HG03575 (cell line): ENCODE results near the gene AP2A1.

Source experiments
- ATAC-seq: cut with Tn5 transposase; IDR thresholded peaks from one replicate; pipeline ENCODE4 v1.9.1; 2021; ENCODE audit not compliant: unreplicated experiment, insufficient number of reproducible peaks, low FRiP score; ENCODE audit errors: extremely low read depth

The AP2A1 gene

GRCh38 chr19:49788857-49789256 is 22.1 kb downstream of the AP2A1 start:
- ATAC-seq, result no peak

GRCh38 chr19:49790866-49791265 is 24.1 kb downstream of the AP2A1 start:
- no peak for ATAC-seq

DNA sequence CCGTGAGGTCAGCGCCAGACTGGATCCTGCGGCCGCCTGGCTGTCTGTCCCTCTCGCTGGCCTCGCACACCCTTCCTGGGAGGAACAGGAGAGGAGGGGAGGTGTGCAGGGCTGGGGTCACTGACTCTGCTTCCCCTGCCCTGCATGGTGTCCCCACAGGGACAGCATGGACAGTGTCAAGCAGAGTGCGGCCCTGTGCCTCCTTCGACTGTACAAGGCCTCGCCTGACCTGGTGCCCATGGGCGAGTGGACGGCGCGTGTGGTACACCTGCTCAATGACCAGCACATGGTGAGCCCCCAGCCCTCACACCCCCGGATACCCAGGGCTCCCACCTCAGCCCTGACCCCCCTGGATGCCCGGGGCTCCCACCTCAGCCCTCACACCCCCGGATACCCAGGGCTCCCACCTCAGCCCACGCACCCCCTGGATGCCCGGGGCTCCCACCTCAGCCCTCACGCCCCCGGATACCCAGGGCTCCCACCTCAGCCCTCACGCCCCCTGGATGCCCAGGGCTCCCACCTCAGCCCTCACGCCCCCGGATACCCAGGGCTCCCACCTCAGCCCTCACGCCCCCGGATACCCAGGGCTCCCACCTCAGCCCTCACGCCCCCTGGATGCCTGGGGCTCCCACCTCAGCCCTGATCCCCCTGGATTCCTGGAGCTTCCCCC is 25.1 kb downstream of the AP2A1 start:
- no peak for ATAC-seq

DNA sequence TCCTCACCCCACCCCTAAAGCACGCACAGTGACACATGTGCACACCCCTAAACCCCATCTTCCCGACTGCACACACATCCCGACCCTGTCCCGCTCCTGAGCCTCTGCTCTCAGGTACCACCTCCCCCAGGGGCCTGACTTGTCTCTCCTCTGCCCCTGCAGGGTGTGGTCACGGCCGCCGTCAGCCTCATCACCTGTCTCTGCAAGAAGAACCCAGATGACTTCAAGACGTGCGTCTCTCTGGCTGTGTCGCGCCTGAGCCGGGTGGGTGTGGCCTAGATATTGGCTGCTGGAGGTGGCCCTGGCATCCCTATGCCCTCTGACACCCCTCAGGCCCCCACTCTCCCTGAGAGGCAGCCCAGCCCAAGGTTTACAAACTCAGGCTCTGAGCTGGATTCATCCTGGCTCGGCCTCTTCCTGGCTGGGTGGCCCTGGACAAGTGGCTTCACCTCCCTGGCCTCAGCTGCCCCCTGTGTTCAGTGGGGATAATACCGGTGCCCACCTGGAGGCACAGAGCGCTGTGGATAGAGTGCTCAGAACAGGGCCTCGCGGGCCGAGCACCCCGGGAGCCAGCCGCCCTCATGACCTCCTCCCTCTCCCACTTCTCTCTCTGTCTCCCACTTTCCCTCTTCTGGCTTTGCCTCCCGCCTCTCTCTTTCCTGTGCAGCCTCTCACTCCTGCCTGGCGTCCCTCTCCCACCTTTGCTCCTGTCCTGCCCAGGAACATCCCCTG is 26.2 kb downstream of the AP2A1 start:
- no peak for ATAC-seq

DNA sequence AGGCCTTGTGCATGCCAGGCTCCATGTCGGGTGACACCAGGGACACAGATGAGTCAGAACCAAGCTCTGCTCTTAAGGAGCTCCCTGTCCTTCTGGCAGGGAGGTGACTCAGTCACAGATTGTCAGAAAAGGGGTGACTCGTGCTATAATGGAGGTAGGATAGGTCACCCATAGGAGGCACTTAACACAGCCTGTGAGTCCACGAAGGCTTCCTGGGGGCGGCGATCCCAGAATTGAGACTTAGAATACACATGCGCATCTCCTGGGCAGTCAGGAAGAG is 26.7 kb downstream of the AP2A1 start:
- ATAC-seq, result no peak

DNA sequence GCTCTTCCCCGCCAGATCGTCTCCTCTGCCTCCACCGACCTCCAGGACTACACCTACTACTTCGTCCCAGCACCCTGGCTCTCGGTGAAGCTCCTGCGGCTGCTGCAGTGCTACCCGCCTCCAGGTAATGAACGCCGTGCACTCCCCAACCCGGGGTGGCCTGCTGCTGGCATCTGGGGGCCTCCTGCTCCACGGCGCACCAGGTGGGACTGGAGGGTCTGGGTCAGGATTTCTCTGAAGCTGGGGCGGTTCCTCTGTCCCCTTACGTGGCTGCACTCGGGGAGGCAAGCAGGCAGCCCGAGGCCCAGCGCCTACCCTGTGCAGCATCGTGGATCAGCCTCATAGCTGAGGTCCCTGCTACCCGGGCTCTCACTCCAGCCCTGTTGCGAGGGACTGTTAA is 28.8 kb downstream of the AP2A1 start:
- ATAC-seq, result no peak

DNA sequence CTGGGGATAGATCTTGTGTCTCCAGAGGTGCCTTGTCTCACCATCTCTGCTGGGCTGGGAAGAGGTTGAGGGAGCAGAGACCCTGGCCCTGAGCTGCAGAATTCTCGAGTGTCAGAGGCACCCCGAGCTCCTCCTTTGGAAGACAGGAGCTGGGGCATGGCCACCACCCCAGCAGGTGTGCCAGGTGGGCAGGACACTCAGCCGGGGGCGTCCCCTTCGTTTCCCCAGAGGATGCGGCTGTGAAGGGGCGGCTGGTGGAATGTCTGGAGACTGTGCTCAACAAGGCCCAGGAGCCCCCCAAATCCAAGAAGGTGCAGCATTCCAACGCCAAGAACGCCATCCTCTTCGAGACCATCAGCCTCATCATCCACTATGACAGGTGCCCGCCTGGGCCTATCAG is 31.8 kb downstream of the AP2A1 start:
- no peak for ATAC-seq

DNA sequence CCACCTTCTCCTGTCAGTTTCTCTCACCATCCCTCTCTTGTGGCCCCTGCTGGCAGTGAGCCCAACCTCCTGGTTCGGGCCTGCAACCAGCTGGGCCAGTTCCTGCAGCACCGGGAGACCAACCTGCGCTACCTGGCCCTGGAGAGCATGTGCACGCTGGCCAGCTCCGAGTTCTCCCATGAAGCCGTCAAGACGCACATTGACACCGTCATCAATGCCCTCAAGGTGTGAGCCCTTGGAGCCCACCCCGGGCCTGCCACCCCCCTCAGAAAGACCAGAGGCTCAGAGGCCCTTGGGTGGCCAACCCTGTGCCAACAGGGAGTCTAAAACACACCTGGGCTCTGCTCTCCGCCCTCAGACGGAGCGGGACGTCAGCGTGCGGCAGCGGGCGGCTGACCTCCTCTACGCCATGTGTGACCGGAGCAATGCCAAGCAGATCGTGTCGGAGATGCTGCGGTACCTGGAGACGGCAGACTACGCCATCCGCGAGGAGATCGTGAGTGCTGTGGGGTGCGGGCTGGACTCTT is 32.5 kb downstream of the AP2A1 start:
- no peak for ATAC-seq

DNA sequence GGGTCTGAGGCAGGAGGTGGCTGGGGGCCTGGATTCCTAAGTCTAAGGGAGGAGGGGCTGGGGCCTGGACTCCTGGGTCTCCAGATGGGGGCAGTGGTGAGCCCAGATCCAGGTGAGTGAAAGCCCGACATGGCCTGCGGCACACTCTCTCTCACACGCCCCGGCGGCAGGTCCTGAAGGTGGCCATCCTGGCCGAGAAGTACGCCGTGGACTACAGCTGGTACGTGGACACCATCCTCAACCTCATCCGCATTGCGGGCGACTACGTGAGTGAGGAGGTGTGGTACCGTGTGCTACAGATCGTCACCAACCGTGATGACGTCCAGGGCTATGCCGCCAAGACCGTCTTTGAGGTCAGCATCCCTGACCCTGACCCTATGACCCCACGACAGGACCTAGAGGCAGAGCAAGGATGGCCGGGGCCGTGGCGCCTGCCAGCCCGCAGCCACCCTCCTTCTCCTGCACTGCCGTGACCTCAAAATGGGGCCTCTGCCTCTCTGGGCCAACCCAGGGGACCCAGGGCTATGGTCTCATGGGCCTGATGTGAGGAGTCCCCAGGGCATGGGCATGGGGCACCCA is 33.1 kb downstream of the AP2A1 start:
- no peak for ATAC-seq

- no peak for ATAC-seq
Measured at GRCh38 chr19:49800771-49801170, 34.0 kb downstream of the AP2A1 start.

GRCh38 chr19:49801401-49801888 is 34.6 kb downstream of the AP2A1 start:
- no peak for ATAC-seq

DNA sequence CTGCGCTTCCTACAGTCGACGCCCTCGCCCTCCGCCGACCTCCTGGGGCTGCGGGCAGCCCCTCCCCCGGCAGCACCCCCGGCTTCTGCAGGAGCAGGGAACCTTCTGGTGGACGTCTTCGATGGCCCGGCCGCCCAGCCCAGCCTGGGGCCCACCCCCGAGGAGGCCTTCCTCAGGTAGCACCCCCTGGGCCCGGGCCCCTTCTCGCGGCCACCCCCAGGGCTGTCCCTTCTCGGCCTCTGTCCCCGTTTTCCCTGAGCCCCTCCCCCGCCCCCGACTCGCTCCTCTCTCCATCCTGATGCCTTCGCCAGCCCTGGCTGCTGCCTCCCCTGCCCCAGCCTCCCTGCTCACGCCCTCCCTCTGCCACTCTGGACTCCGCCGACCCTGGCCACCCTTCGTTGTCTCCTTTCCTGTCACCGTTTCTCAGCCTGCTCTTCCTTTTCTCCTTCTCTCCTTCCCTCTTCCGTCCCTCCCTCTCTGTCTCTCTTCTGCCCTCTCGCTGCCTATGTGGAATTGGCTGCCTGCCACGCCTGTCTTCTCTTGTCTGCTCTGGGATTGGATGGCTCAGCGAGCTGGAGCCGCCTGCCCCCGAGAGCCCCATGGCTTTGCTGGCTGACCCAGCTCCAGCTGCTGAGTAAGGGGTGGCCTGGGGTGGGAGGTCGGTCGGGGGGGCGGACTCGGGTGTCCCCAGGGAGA is 35.3 kb downstream of the AP2A1 start:
- ATAC-seq, result no peak

- ATAC-seq, result no peak
Measured at GRCh38 chr19:49802836-49803528, 36.2 kb downstream of the AP2A1 start.

- no peak for ATAC-seq
Measured at GRCh38 chr19:49803529-49803856, 36.7 kb downstream of the AP2A1 start.

GRCh38 chr19:49805822-49806619 is 39.2 kb downstream of the AP2A1 start:
- no peak for ATAC-seq

GRCh38 chr19:49806620-49806959 is 39.8 kb downstream of the AP2A1 start:
- no peak for ATAC-seq

- no peak for ATAC-seq
Measured at GRCh38 chr19:49807058-49807903, 40.5 kb downstream of the AP2A1 start.
